ENCODE measurements around the gene AANAT. TPM values are rescaled to one million over a fixed set of nuclear protein-coding genes. Genes with fewer than 3 reads are reported as not detected.

Gene AANAT
- total and polyA plus RNA-seq, 12 donors, result 0.30 to 0.40 TPM; not detected in 10

- H3K9me3 ChIP-seq (replicated peaks in 1 of 3), result no peaks in the 10 kb centered on the region
- H3K4me3 ChIP-seq, result no peak overlapping the region
- no peaks in the 10 kb centered on the region for H3K36me3 ChIP-seq (replicated peaks in 1 of 2)
- WGBS, 4 donors, result 94 to 99% (median 98%) methylated on average over 8 of the region's 8 CpGs
- no peak for TF ChIP-seq POLR2A (IDR thresholded peaks at IDR 0.05)
- TF ChIP-seq, protein P1, sequence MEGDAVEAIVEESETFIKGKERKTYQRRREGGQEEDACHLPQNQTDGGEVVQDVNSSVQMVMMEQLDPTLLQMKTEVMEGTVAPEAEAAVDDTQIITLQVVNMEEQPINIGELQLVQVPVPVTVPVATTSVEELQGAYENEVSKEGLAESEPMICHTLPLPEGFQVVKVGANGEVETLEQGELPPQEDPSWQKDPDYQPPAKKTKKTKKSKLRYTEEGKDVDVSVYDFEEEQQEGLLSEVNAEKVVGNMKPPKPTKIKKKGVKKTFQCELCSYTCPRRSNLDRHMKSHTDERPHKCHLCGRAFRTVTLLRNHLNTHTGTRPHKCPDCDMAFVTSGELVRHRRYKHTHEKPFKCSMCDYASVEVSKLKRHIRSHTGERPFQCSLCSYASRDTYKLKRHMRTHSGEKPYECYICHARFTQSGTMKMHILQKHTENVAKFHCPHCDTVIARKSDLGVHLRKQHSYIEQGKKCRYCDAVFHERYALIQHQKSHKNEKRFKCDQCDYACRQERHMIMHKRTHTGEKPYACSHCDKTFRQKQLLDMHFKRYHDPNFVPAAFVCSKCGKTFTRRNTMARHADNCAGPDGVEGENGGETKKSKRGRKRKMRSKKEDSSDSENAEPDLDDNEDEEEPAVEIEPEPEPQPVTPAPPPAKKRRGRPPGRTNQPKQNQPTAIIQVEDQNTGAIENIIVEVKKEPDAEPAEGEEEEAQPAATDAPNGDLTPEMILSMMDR (IDR thresholded peaks at IDR 0.05), result no peak
- DNase-seq, result no peak
- peaks cover 6 to 21% of the 10 kb centered on the region in 2 donors for H3K4me1 ChIP-seq (replicated peaks in 1 of 2)
- no peak overlapping the region for H3K27ac ChIP-seq
- intact Hi-C loops (cut with DNase I), result no loop called here
- no peaks in the 10 kb centered on the region for H3K27me3 ChIP-seq
These were observed 45.0 kb upstream of the AANAT start for GRCh38 chr17:76422406-76422805.

- 92 to 98% (median 96%) methylated on average over 6 of the region's 6 CpGs for WGBS, 4 donors
- no peak for DNase-seq
- Histone ChIP-seq H3K4me1 (replicated peaks in 1 of 2) (peaks cover 6 to 25% of the 10 kb centered on the region in 2 donors), H3K27me3 (no peaks in the 10 kb centered on the region), H3K27ac (no peak overlapping the region), H3K36me3 (replicated peaks in 1 of 2) (no peaks in the 10 kb centered on the region), H3K4me3 (no peak overlapping the region), H3K9me3 (replicated peaks in 1 of 3) (no peaks in the 10 kb centered on the region)
- intact Hi-C loops (cut with DNase I), result no loop called here
- no peak for TF ChIP-seq POLR2A (IDR thresholded peaks at IDR 0.05)
- TF ChIP-seq, protein P1 (IDR thresholded peaks at IDR 0.05), result no peak
These were observed 44.5 kb upstream of the AANAT start for GRCh38 chr17:76422860-76423259.

DNA sequence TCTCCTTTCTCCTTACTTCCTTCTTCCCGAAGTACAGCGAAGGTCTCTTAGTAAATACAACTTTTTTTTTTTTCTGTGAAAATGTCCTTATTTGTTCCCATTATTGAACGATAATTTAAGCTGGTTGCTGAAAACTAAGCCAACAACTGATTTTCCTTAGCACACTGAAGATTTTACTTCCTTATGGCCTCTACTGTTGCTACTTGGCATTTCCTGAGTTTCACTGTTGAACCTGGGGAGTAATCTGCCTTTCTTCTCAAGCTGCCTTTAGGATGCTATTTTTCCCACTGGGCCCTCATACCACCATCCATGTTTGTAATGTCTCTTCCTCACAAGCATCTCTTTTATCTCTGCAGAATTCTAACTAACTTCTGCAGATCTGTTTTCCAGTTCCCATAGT lies 40.5 kb upstream of the AANAT start:
- no peak for TF ChIP-seq POLR2A (IDR thresholded peaks at IDR 0.05)
- TF ChIP-seq, protein P1 (IDR thresholded peaks at IDR 0.05), result no peak
- no peak for DNase-seq
- H3K27ac ChIP-seq, result no peak overlapping the region
- no peaks in the 10 kb centered on the region for H3K9me3 ChIP-seq (replicated peaks in 1 of 3)
- no peak overlapping the region for H3K4me3 ChIP-seq
- H3K36me3 ChIP-seq (replicated peaks in 1 of 2), result no peaks in the 10 kb centered on the region
- intact Hi-C loops (cut with DNase I), result no loop called here
- no peaks in the 10 kb centered on the region for H3K27me3 ChIP-seq
- peaks cover 0 to 4% of the 10 kb centered on the region in 2 donors for H3K4me1 ChIP-seq (replicated peaks in 1 of 2)
- 79 to 94% (median 91%) methylated on average over 3 of the region's 3 CpGs for WGBS, 4 donors

- DNase-seq, result peak in 1 of 7 donors; percentile 21
- Histone ChIP-seq H3K36me3 (replicated peaks in 1 of 2) (no peaks in the 10 kb centered on the region), H3K9me3 (replicated peaks in 1 of 3) (no peaks in the 10 kb centered on the region), H3K4me1 (replicated peaks in 1 of 2) (peaks cover 0 to 4% of the 10 kb centered on the region in 2 donors), H3K27me3 (no peaks in the 10 kb centered on the region), H3K4me3 (no peak overlapping the region), H3K27ac (peak overlapping the region in 2 of 5 donors; percentile 44 to 53)
- TF ChIP-seq, protein P1 (IDR thresholded peaks at IDR 0.05), result no peak
- TF ChIP-seq POLR2A (IDR thresholded peaks at IDR 0.05), result no peak
- intact Hi-C loops (cut with DNase I), result no loop called here
- WGBS, 4 donors, result 73 to 84% (median 81%) methylated on average over 8 of the region's 8 CpGs
These were observed 39.7 kb upstream of the AANAT start for GRCh38 chr17:76427501-76428231.

Data from adrenal gland (tissue), 12 donors.